Calu3 (cell line): ENCODE data around the gene NPAS3. TPM values are rescaled to one million over a fixed set of nuclear protein-coding genes. Genes with fewer than 3 reads are reported as not detected.

Experiments used
- BruUV-seq: library from RNA; stranded (reverse); fragments of 400-500 nt; replicated peaks from 2 replicates; lab custom pipeline; 2021; lab: Mats Ljungman, UMichigan
- CTCF ChIA-PET: fragments of 300-600 bp; sonication (Branson Sonifier 250); formaldehyde crosslinking; loops from one replicate; lab custom pipeline; 2022; ENCODE audit warnings: antibody characterized with exemption; lab: Charles Lee
- DNase-seq: peaks from one replicate; pipeline ENCODE4 v3.0.0; 2022
- H3K27ac Mint-ChIP-seq: one replicate; pipeline ENCODE4 v1.8.0; 2022; ENCODE audit warnings: mixed read lengths; ENCODE audit not compliant: unreplicated experiment
- H3K27me3 Mint-ChIP-seq: one replicate; pipeline ENCODE4 v1.8.0; 2022; ENCODE audit warnings: mixed read lengths; ENCODE audit not compliant: unreplicated experiment
- H3K36me3 Mint-ChIP-seq: one replicate; pipeline ENCODE4 v1.8.0; 2022; ENCODE audit warnings: mild to moderate bottlenecking, moderate library complexity, mixed read lengths; ENCODE audit not compliant: insufficient read depth, unreplicated experiment
- H3K4me1 Mint-ChIP-seq: one replicate; pipeline ENCODE4 v1.8.0; 2022; ENCODE audit warnings: mild to moderate bottlenecking, low read depth, mixed read lengths; ENCODE audit not compliant: unreplicated experiment
- H3K4me3 Mint-ChIP-seq: one replicate; pipeline ENCODE4 v1.8.0; 2022; ENCODE audit warnings: mild to moderate bottlenecking, low read depth, moderate library complexity, mixed read lengths; ENCODE audit not compliant: unreplicated experiment
- H3K9me3 Mint-ChIP-seq: one replicate; pipeline ENCODE4 v1.8.0; 2022; ENCODE audit warnings: low read depth, mixed read lengths; ENCODE audit not compliant: unreplicated experiment
- intact Hi-C: fragments of 100-400 bp; cut with micrococcal nuclease; formaldehyde crosslinking; loops from one replicate; pipeline ENCODE4 v1.10.0; 2022; ENCODE audit not compliant: unreplicated experiment
- total RNA-seq: library from RNA; stranded (reverse); gene quantifications from 2 replicates; pipeline ENCODE4 v1.2.3, GENCODE V29; 2022
- TF ChIP-seq, protein P1 (sequence below): fragments of 200-600 bp; IDR thresholded peaks from one replicate; pipeline ENCODE4 v1.8.0; 2022; ENCODE audit warnings: antibody characterized with exemption; ENCODE audit not compliant: unreplicated experiment

Gene NPAS3
- total RNA-seq, 1 experiment from 2014 or later, result not detected

DNA sequence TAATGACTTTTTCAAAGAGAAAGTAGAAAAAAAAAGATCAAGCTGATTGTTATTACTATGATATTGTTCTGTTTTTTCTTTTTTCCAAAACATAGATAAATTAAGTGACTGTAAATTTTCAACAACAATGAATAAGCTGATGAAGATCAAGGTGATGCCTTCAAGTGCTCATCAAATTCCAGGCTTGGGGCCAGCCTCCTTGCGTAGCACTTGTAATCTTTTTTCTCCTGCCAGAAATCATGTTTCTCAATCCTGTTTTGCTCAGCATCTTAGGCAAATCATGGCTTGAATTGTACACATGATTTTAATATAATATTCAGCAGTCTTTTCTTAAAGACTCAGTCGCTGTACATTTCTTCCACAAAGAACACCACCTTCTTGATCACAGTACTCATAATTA, 333.2 kb downstream of the NPAS3 start:
- no peaks in the 10 kb centered on the region for H3K36me3 Mint-ChIP-seq
- no peak overlapping the region for H3K27ac Mint-ChIP-seq
- H3K27me3 Mint-ChIP-seq, result peaks cover 37% of the 10 kb centered on the region
- no peaks in the 10 kb centered on the region for H3K4me1 Mint-ChIP-seq
- no peak for DNase-seq
- BruUV-seq, result no TSS peak
- H3K9me3 Mint-ChIP-seq, result no peaks in the 10 kb centered on the region
- CTCF ChIA-PET, result no interaction called here
- TF ChIP-seq, protein P1, sequence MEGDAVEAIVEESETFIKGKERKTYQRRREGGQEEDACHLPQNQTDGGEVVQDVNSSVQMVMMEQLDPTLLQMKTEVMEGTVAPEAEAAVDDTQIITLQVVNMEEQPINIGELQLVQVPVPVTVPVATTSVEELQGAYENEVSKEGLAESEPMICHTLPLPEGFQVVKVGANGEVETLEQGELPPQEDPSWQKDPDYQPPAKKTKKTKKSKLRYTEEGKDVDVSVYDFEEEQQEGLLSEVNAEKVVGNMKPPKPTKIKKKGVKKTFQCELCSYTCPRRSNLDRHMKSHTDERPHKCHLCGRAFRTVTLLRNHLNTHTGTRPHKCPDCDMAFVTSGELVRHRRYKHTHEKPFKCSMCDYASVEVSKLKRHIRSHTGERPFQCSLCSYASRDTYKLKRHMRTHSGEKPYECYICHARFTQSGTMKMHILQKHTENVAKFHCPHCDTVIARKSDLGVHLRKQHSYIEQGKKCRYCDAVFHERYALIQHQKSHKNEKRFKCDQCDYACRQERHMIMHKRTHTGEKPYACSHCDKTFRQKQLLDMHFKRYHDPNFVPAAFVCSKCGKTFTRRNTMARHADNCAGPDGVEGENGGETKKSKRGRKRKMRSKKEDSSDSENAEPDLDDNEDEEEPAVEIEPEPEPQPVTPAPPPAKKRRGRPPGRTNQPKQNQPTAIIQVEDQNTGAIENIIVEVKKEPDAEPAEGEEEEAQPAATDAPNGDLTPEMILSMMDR, result no peak
- H3K4me3 Mint-ChIP-seq, result no peak overlapping the region
- intact Hi-C loops, result no loop called here

- DNase-seq, result no peak
- H3K9me3 Mint-ChIP-seq, result no peaks in the 10 kb centered on the region
- no peak overlapping the region for H3K27ac Mint-ChIP-seq
- peaks cover 57% of the 10 kb centered on the region for H3K27me3 Mint-ChIP-seq
- TF ChIP-seq, protein P1, result no peak
- H3K4me3 Mint-ChIP-seq, result no peak overlapping the region
- CTCF ChIA-PET, result no interaction called here
- intact Hi-C loops, result no loop called here
- no TSS peak for BruUV-seq
- H3K4me1 Mint-ChIP-seq, result no peaks in the 10 kb centered on the region
- H3K36me3 Mint-ChIP-seq, result no peaks in the 10 kb centered on the region
These were observed 335.3 kb downstream of the NPAS3 start for GRCh38 chr14:33273978-33274377.

GRCh38 chr14:33275879-33276278, 337.2 kb downstream of the NPAS3 start:
- Mint-ChIP-seq H3K27ac (no peak overlapping the region), H3K27me3 (peaks cover 49% of the 10 kb centered on the region), H3K36me3 (no peaks in the 10 kb centered on the region), H3K9me3 (no peaks in the 10 kb centered on the region), H3K4me3 (no peak overlapping the region), H3K4me1 (no peaks in the 10 kb centered on the region)
- DNase-seq, result no peak
- CTCF ChIA-PET, result no interaction called here
- no TSS peak for BruUV-seq
- intact Hi-C loops, result no loop called here
- TF ChIP-seq, protein P1, result no peak

- CTCF ChIA-PET, result no interaction called here
- Mint-ChIP-seq H3K4me3 (no peak overlapping the region), H3K27ac (no peak overlapping the region), H3K4me1 (no peaks in the 10 kb centered on the region), H3K36me3 (no peaks in the 10 kb centered on the region), H3K27me3 (peaks cover 22% of the 10 kb centered on the region), H3K9me3 (no peaks in the 10 kb centered on the region)
- BruUV-seq, result no TSS peak
- TF ChIP-seq, protein P1, result no peak
- no peak for DNase-seq
- intact Hi-C loops, result no loop called here
These were observed 341.2 kb downstream of the NPAS3 start for GRCh38 chr14:33279865-33280264.
